H1 (cell line): Measurements from ENCODE around the gene CA5A. TPM values are rescaled to one million over a fixed set of nuclear protein-coding genes. Genes with fewer than 3 reads are reported as not detected.

ENCODE experiments used
- CTCF ChIA-PET: fragments of 300-600 bp; sonication (Branson Sonifier 250); formaldehyde crosslinking; loops from one replicate; lab custom pipeline; 2021; ENCODE audit not compliant: partially characterized antibody; lab: Charles Lee
- POLR2A ChIA-PET: fragments of 300-600 bp; sonication (Branson Sonifier 250); formaldehyde crosslinking; loops from one replicate; lab custom pipeline; 2021; ENCODE audit warnings: inconsistent platforms; ENCODE audit not compliant: partially characterized antibody; lab: Charles Lee
- DNase-seq, 2 experiments: peaks; one replicate each; pipeline versions ENCODE4 v3.0.0 to v3.0.0-alpha.2; 2010 to 2022; ENCODE audit warnings: low spot score in 2 of 2, low read depth in 1 of 2, mixed read lengths in 1 of 2
- FAIRE-seq: peaks from 2 replicates; lab custom pipeline; 2011; peaks lifted over from hg19 to GRCh38; lab: Jason Lieb, UNC
- H2AFZ ChIP-seq: 2 replicates; pipeline ENCODE4 v1.8.1; 2012; ENCODE audit warnings: low read length, inconsistent platforms
- H2AK5ac ChIP-seq: 2 replicates; pipeline ENCODE4 v1.6.1; 2013; ENCODE audit warnings: low read depth, low read length
- H2BK120ac ChIP-seq: replicated peaks from 2 replicates; pipeline ENCODE3; 2013; ENCODE audit warnings: low read depth, low read length, inconsistent platforms
- H2BK12ac ChIP-seq: 2 replicates; pipeline ENCODE4 v1.6.1; 2013; ENCODE audit warnings: low read depth, low read length
- H2BK15ac ChIP-seq: 2 replicates; pipeline ENCODE4 v1.6.1; 2013; ENCODE audit warnings: low read length
- H2BK20ac ChIP-seq: 2 replicates; pipeline ENCODE4 v1.6.1; 2013; ENCODE audit warnings: low read length
- H2BK5ac ChIP-seq: 2 replicates; pipeline ENCODE4 v1.6.1; 2013; ENCODE audit warnings: low read depth, low read length
- H3K14ac ChIP-seq: 2 replicates; pipeline ENCODE4 v1.6.1; 2013; ENCODE audit warnings: inconsistent platforms; ENCODE audit not compliant: insufficient read length
- H3K18ac ChIP-seq: 2 replicates; pipeline ENCODE4 v1.6.1; 2013; ENCODE audit warnings: low read length; ENCODE audit errors: extremely low read depth
- H3K23ac ChIP-seq: 2 replicates; pipeline ENCODE4 v1.6.1; 2013; ENCODE audit warnings: inconsistent platforms; ENCODE audit not compliant: insufficient read length
- H3K23me2 ChIP-seq: 2 replicates; pipeline ENCODE4 v1.6.1; 2013; ENCODE audit warnings: low read depth, low read length
- H3K27ac ChIP-seq: 2 replicates; pipeline ENCODE4 v1.6.1; 2011; ENCODE audit warnings: low read depth, low read length, inconsistent platforms
- H3K27me3 ChIP-seq, 4 experiments: replicated peaks in 1 of 4; 1 replicate in 1 of 4; 2 replicates in 3 of 4; pipeline versions ENCODE4 v1.6.1 to v1.8.1; 2011 to 2013; ENCODE audit warnings: low read length in 3 of 4, mild to moderate bottlenecking in 3 of 4, inconsistent platforms in 2 of 4, mixed read lengths in 2 of 4, moderate library complexity in 1 of 4; ENCODE audit not compliant: control insufficient read depth in 3 of 4, insufficient read depth in 3 of 4; ENCODE audit errors: extremely low read depth in 1 of 4
- H3K36me3 ChIP-seq, 4 experiments: 2 replicates each; pipeline versions ENCODE4 v1.6.1 to v1.8.1; 2011 to 2013; ENCODE audit warnings: mild to moderate bottlenecking in 4 of 4, low read length in 3 of 4, moderate library complexity in 2 of 4, control low read depth in 1 of 4, inconsistent platforms in 1 of 4; ENCODE audit not compliant: insufficient read depth in 4 of 4, control insufficient read depth in 2 of 4
- H3K4ac ChIP-seq: replicated peaks from 2 replicates; pipeline ENCODE3; 2013; ENCODE audit warnings: low read length, low read depth, mixed read lengths, inconsistent platforms; ENCODE audit not compliant: insufficient read length
- H3K4me1 ChIP-seq, 4 experiments: replicated peaks in 1 of 4; 1 replicate in 1 of 4; 2 replicates in 3 of 4; pipeline versions ENCODE4 v1.6.1 to v1.8.1; 2011 to 2013; ENCODE audit warnings: low read length in 3 of 4, inconsistent platforms in 2 of 4, mixed read lengths in 1 of 4; ENCODE audit not compliant: insufficient read depth in 4 of 4, control insufficient read depth in 3 of 4
- H3K4me2 ChIP-seq, 2 experiments: 2 replicates each; pipeline versions ENCODE4 v1.6.1 to v1.8.1; 2011 to 2013; ENCODE audit warnings: low read depth in 2 of 2, low read length in 2 of 2, control low read depth in 1 of 2, inconsistent platforms in 1 of 2, mild to moderate bottlenecking in 1 of 2; ENCODE audit not compliant: insufficient read depth in 1 of 2
- H3K4me3 ChIP-seq, 4 experiments: fragments of 200-600, 300-600 bp in 1 of 4; sonication (generic), shearing (Covaris generic), sonication (Bioruptor Twin) in 1 of 4; 2 replicates each; pipeline versions ENCODE4 v1.5.1 to v1.8.1; 2011 to 2016; ENCODE audit warnings: low read length in 4 of 4, low read depth in 3 of 4, control low read depth in 2 of 4, inconsistent platforms in 2 of 4, mild to moderate bottlenecking in 2 of 4, mixed read lengths in 1 of 4, moderate library complexity in 1 of 4; ENCODE audit not compliant: insufficient read depth in 2 of 4; ENCODE audit errors: extremely low read depth in 1 of 4
- H3K56ac ChIP-seq: replicated peaks from 2 replicates; pipeline ENCODE3; 2013; ENCODE audit warnings: low read depth, mild to moderate bottlenecking, mixed read lengths, low read length, inconsistent platforms; ENCODE audit not compliant: insufficient read length
- H3K79me1 ChIP-seq: 2 replicates; pipeline ENCODE4 v1.6.1; 2013; ENCODE audit warnings: low read depth, low read length, control low read depth
- H3K79me2 ChIP-seq, 2 experiments: 2 replicates each; pipeline versions ENCODE4 v1.6.1 to v1.8.1; 2012 to 2013; ENCODE audit warnings: low read length in 2 of 2, mild to moderate bottlenecking in 2 of 2, inconsistent platforms in 1 of 2; ENCODE audit not compliant: insufficient read depth in 2 of 2, control insufficient read depth in 1 of 2
- H3K9ac ChIP-seq, 4 experiments: replicated peaks in 1 of 4; 1 replicate in 1 of 4; 2 replicates in 3 of 4; pipeline versions ENCODE4 v1.6.1 to v1.8.1; 2011 to 2013; ENCODE audit warnings: low read depth in 3 of 4, low read length in 3 of 4, control low read depth in 2 of 4, mild to moderate bottlenecking in 2 of 4, moderate library complexity in 2 of 4, inconsistent platforms in 1 of 4; ENCODE audit errors: extremely low read depth in 1 of 4
- H3K9me3 ChIP-seq, 2 experiments: 2 replicates each; pipeline versions ENCODE4 v1.6.1 to v1.8.1; 2012 to 2013; ENCODE audit warnings: mild to moderate bottlenecking in 2 of 2, moderate library complexity in 2 of 2, control low read depth in 1 of 2, inconsistent platforms in 1 of 2, low read depth in 1 of 2, low read length in 1 of 2, mixed read lengths in 1 of 2; ENCODE audit not compliant: insufficient read depth in 2 of 2
- H4K20me1 ChIP-seq, 2 experiments: replicated peaks in 1 of 2; 2 replicates each; pipeline versions ENCODE3 to v1.8.1; 2011 to 2013; ENCODE audit warnings: inconsistent platforms in 2 of 2, low read length in 2 of 2, mild to moderate bottlenecking in 1 of 2; ENCODE audit not compliant: insufficient read depth in 2 of 2, control insufficient read depth in 1 of 2
- H4K5ac ChIP-seq: 2 replicates; pipeline ENCODE4 v1.6.1; 2013; ENCODE audit warnings: low read length, low read depth, mixed read lengths, inconsistent platforms; ENCODE audit not compliant: insufficient read length
- H4K8ac ChIP-seq: 2 replicates; pipeline ENCODE4 v1.8.0; 2013; ENCODE audit warnings: mild to moderate bottlenecking, moderate library complexity, low read length, inconsistent platforms; ENCODE audit not compliant: insufficient read depth; ENCODE audit errors: extremely low read depth
- H4K91ac ChIP-seq: replicated peaks from 2 replicates; pipeline ENCODE3; 2013; ENCODE audit warnings: low read length, mixed read lengths, inconsistent platforms; ENCODE audit not compliant: insufficient read length
- BCL11A ChIP-seq, 2 experiments: IDR thresholded peaks; one replicate each; pipeline ENCODE4 v1.6.1; 2011; ENCODE audit warnings: low read depth in 2 of 2, low read length in 2 of 2, mild to moderate bottlenecking in 2 of 2
- CEBPB ChIP-seq: IDR thresholded peaks from 2 replicates; pipeline ENCODE4 v1.6.1; 2012; ENCODE audit warnings: low read depth, low read length
- FOSL1 ChIP-seq: IDR thresholded peaks from 2 replicates; pipeline ENCODE4 v1.6.1; 2011; ENCODE audit warnings: mild to moderate bottlenecking, low read depth, low read length, moderate library complexity; ENCODE audit not compliant: insufficient read depth
- MAFK ChIP-seq: IDR thresholded peaks from 2 replicates; pipeline ENCODE4 v1.6.1; 2012; ENCODE audit warnings: low read depth, mild to moderate bottlenecking, improper control_type of control experiment, low read length
- RNF2 ChIP-seq: fragments of 200-900, 300-1000 bp; sonication (generic); IDR thresholded peaks from 2 replicates; pipeline ENCODE4 v1.7.1; 2016; ENCODE audit warnings: borderline replicate concordance, low read depth, mild to moderate bottlenecking, antibody characterized with exemption, low read length; ENCODE audit not compliant: poor library complexity, severe bottlenecking; ENCODE audit errors: missing control alignments
- SIN3A ChIP-seq, 2 experiments: IDR thresholded peaks in 1 of 2; conservative IDR thresholded peaks in 1 of 2; 2 replicates each; pipeline ENCODE4 v1.6.1; 2011 to 2012; ENCODE audit warnings: low read length in 2 of 2, improper control_type of control experiment in 1 of 2, low read depth in 1 of 2, mild to moderate bottlenecking in 1 of 2
- SRF ChIP-seq: IDR thresholded peaks from 2 replicates; pipeline ENCODE4 v1.6.1; 2011; ENCODE audit warnings: mild to moderate bottlenecking, low read depth, low read length, moderate library complexity
- SUZ12 ChIP-seq: fragments of 200-600 bp; sonication (generic); IDR thresholded peaks from 2 replicates; pipeline ENCODE4 v1.6.1; 2012; ENCODE audit warnings: mild to moderate bottlenecking, inconsistent platforms, low read length, moderate library complexity, mixed read lengths
- WGBS, 2 experiments: shearing (Covaris generic) in 1 of 2; methylation state at CpG; one replicate each; pipeline versions ENCODE4 v1.1.6 to v1.1.7; 2013 to 2015; ENCODE audit warnings: low lambda C conversion rate in 2 of 2, mixed read lengths in 2 of 2, inconsistent platforms in 1 of 2, low coverage in 1 of 2, missing lambda C conversion rate in 1 of 2; ENCODE audit not compliant: insufficient replicate concordance in 2 of 2, insufficient coverage in 1 of 2, insufficient read length in 1 of 2; ENCODE audit errors: extremely low coverage in 1 of 2, missing lambda C conversion rate in 1 of 2; 5-methylcytosine and 5-hydroxymethylcytosine counted together
- polyA plus RNA-seq, 7 experiments: library from polyadenylated mRNA; depleted of rRNA in 3 of 7; stranded (reverse) in 5 of 7; unstranded in 2 of 7; fragments of >200 nt in 5 of 7; fragments of 200-250 nt in 2 of 7; gene quantifications; 1 replicate in 5 of 7; 2 replicates in 1 of 7; 4 replicates in 1 of 7; pipeline versions ENCODE4 v1.2.1 to v1.2.3, GENCODE V29; 2011 to 2013; ENCODE audit warnings: missing spikeins in 2 of 7, mixed read lengths in 2 of 7
- total RNA-seq: library from RNA; stranded (reverse); fragmentation: NEBNext Ultra II Directional; extraction: Animal tissue kit (Norgen Biotek cat#: 25700); gene quantifications from 2 replicates; pipeline ENCODE4 v1.2.1, GENCODE V29; 2021
- TF ChIP-seq, protein P1 (sequence below), 3 experiments: IDR thresholded peaks; 1 replicate in 2 of 3; 2 replicates in 1 of 3; pipeline versions ENCODE4 v1.5.1 to v1.6.1; 2011; ENCODE audit warnings: low read length in 3 of 3, mild to moderate bottlenecking in 3 of 3, inconsistent platforms in 2 of 3, low read depth in 1 of 3, moderate library complexity in 1 of 3; ENCODE audit not compliant: insufficient read depth in 1 of 3; ENCODE audit errors: control extremely low read depth in 1 of 3

Gene CA5A
- total and polyA plus RNA-seq, 2 of the 8 experiments (the other 6 are each of a cell fraction or from before 2014, with no cell fraction given) = not detected

DNA sequence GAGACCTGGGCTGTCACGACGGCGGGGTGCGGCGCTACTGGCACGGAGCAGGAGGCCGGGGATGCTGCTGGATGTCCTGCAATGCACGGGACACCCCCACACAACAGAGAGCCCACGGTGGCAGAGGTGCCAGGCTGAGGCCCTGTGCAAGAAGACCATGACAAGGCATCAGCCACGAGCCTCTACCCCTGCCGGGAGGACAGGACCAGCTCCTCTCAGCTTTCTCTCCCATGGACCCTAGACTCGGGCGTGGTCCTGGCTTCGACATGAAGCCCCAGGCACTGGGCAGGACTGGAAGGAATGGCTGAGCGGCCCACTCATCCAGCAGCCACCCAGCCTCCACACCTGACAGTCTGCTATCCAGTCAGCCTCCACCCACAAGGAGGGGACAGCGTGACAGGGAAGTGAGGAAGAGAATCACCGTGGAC, 92.6 kb downstream of the CA5A start:
- Histone ChIP-seq H3K36me3 (peaks cover under 1 to 30% (median 19%) of the 10 kb centered on the region in 4 experiments; a peak in 6 of 8 replicates), H2BK15ac (no peak overlapping the region), H4K5ac (no peak overlapping the region), H3K4ac (no peak overlapping the region), H2BK20ac (no peak overlapping the region), H3K27ac (no peak overlapping the region), H3K79me1 (peaks cover 10% of the 10 kb centered on the region), H4K91ac (no peak overlapping the region), H3K23ac (no peak overlapping the region), H3K9me3 (no peaks in the 10 kb centered on the region), H3K27me3 (no peaks in the 10 kb centered on the region), H3K56ac (no peak overlapping the region), H3K14ac (no peak overlapping the region), H2AK5ac (no peak overlapping the region), H2BK12ac (no peak overlapping the region), H4K8ac (no peak overlapping the region), H3K18ac (no peak overlapping the region; the same call in 1 of the 2 replicates), H2BK120ac (no peak overlapping the region), H3K23me2 (no peaks in the 10 kb centered on the region), H3K79me2 (peaks cover 0 to 64% of the 10 kb centered on the region in 2 experiments; a peak in 3 of 4 replicates), H4K20me1 (peaks cover 18 to 24% of the 10 kb centered on the region in 2 experiments), H3K4me1 (0 out of 7 replicates have a peak, but pooled peaks cover 0 to 2% (median 0%) of the 10 kb centered on the region in 4 experiments), H3K9ac (no peak overlapping the region), H2AFZ (no peak overlapping the region), H3K4me3 (no peak overlapping the region), H3K4me2 (no peak overlapping the region), H2BK5ac (peak overlapping the region; percentile 52; the same call in 1 of the 2 replicates)
- 94% methylated on average over 17 of the region's 17 CpGs; no CpG with 5 or more reads in 1 of the 2 experiments for WGBS, 2 experiments
- ChIA-PET POLR2A (interaction anchor here (1.3 to 27.1 kb wide), 4 partner anchors 9 to 22 kb away, joined by 3 to 507 read pairs (median 24); partner anchors contain the start of gene SLC7A5), CTCF (interaction anchor here (0.7 to 9.8 kb wide), 10 partner anchors 9 to 179 kb away, joined by 3 to 115 read pairs (median 4); partner anchors contain the start of gene SLC7A5)
- FAIRE-seq = no peak
- no peak for DNase-seq
- TF ChIP-seq, protein P1, sequence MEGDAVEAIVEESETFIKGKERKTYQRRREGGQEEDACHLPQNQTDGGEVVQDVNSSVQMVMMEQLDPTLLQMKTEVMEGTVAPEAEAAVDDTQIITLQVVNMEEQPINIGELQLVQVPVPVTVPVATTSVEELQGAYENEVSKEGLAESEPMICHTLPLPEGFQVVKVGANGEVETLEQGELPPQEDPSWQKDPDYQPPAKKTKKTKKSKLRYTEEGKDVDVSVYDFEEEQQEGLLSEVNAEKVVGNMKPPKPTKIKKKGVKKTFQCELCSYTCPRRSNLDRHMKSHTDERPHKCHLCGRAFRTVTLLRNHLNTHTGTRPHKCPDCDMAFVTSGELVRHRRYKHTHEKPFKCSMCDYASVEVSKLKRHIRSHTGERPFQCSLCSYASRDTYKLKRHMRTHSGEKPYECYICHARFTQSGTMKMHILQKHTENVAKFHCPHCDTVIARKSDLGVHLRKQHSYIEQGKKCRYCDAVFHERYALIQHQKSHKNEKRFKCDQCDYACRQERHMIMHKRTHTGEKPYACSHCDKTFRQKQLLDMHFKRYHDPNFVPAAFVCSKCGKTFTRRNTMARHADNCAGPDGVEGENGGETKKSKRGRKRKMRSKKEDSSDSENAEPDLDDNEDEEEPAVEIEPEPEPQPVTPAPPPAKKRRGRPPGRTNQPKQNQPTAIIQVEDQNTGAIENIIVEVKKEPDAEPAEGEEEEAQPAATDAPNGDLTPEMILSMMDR (IDR thresholded peaks at IDR 0.05; ENCODE audit: control extremely low read depth in 1 of 3, insufficient read depth in 1 of 3, low read depth in 1 of 3, low read length in 3 of 3) = no peak
- no peak for TF ChIP-seq SUZ12
- TF ChIP-seq SRF = no peak
- no peak for TF ChIP-seq SIN3A (conservative IDR thresholded peaks at IDR 0.05 in 1 of 2, IDR thresholded peaks at IDR 0.05 in 1 of 2; ENCODE audit: low read depth in 1 of 2, low read length in 2 of 2)
- no peak for TF ChIP-seq FOSL1
- TF ChIP-seq CEBPB = no peak
- no peak for TF ChIP-seq BCL11A (IDR thresholded peaks at IDR 0.05; ENCODE audit: low read depth in 2 of 2, low read length in 2 of 2)
- TF ChIP-seq RNF2 = no peak
- TF ChIP-seq MAFK = no peak
